PC-3 (cell line): ENCODE measurements around the gene DACH2. TPM values are rescaled to one million over a fixed set of nuclear protein-coding genes. Genes with fewer than 3 reads are reported as not detected.

Source experiments
- ATAC-seq: fragments of 200-7000 bp; cut with Tn5 transposase; 2 replicates; pipeline ENCODE4 v1.9.1; 2020; ENCODE audit warnings: mild to moderate bottlenecking, moderate library complexity
- BruUV-seq: library from RNA; stranded (reverse); fragments of 400-500 nt; replicated peaks from 2 replicates; lab custom pipeline; 2021; lab: Mats Ljungman, UMichigan
- CTCF ChIA-PET: fragments of 300-600 bp; sonication (Branson Sonifier 250); formaldehyde crosslinking; loops from one replicate; lab custom pipeline; 2022; ENCODE audit warnings: antibody characterized with exemption; lab: Charles Lee
- POLR2A ChIA-PET: fragments of 300-600 bp; sonication (Branson Sonifier 250); formaldehyde crosslinking; loops from one replicate; lab custom pipeline; 2022; ENCODE audit warnings: antibody characterized with exemption; ENCODE audit not compliant: unreplicated experiment; lab: Charles Lee
- DNase-seq: peaks from one replicate; pipeline ENCODE4 v3.0.0-alpha.2; 2015
- H2AFZ ChIP-seq: fragments of 300-600 bp; sonication (generic); 2 replicates; pipeline ENCODE4 v1.6.0; 2016; ENCODE audit warnings: antibody characterized with exemption, low read length
- H3F3A ChIP-seq: fragments of 300-600 bp; sonication (generic); one replicate; pipeline ENCODE4 v1.6.0; 2017; ENCODE audit warnings: antibody characterized with exemption, low read length, control low read depth, mild to moderate bottlenecking; ENCODE audit not compliant: unreplicated experiment
- H3K27ac ChIP-seq: fragments of 300-600 bp; sonication (generic); 2 replicates; pipeline ENCODE4 v1.5.1; 2016; ENCODE audit warnings: mild to moderate bottlenecking, low read length
- H3K27me3 ChIP-seq: fragments of 300-600 bp; sonication (generic); 2 replicates; pipeline ENCODE4 v1.6.1; 2016; ENCODE audit warnings: low read length, mixed read lengths
- H3K36me3 ChIP-seq: fragments of 300-600 bp; sonication (generic); 2 replicates; pipeline ENCODE4 v1.6.1; 2016; ENCODE audit warnings: low read depth, mixed run types, low read length, mixed read lengths
- H3K4me1 ChIP-seq: fragments of 300-600 bp; sonication (generic); 2 replicates; pipeline ENCODE4 v1.5.1; 2016; ENCODE audit warnings: low read length; ENCODE audit not compliant: insufficient read depth
- H3K4me2 ChIP-seq: fragments of 300-600 bp; sonication (generic); 2 replicates; pipeline ENCODE4 v1.6.0; 2016; ENCODE audit warnings: low read length
- H3K4me3 ChIP-seq: fragments of 300-600 bp; sonication (generic); 2 replicates; pipeline ENCODE4 v1.5.1; 2016; ENCODE audit warnings: mild to moderate bottlenecking, low read length, mixed read lengths
- H3K79me2 ChIP-seq: fragments of 300-600 bp; sonication (generic); 2 replicates; pipeline ENCODE4 v1.6.1; 2017; ENCODE audit warnings: low read length, mixed read lengths
- H3K9ac ChIP-seq: fragments of 300-600 bp; sonication (generic); 2 replicates; pipeline ENCODE4 v1.6.0; 2016; ENCODE audit warnings: mild to moderate bottlenecking, low read length
- H3K9me2 ChIP-seq: fragments of 300-600 bp; sonication (generic); replicated peaks from 2 replicates; pipeline ENCODE4 v1.6.1; 2016; ENCODE audit warnings: mixed run types, low read length, mixed read lengths
- H3K9me3 ChIP-seq: fragments of 300-600 bp; sonication (generic); 2 replicates; pipeline ENCODE4 v1.6.1; 2016; ENCODE audit warnings: low read length, mixed read lengths
- H4K20me1 ChIP-seq: fragments of 300-600 bp; sonication (generic); 2 replicates; pipeline ENCODE4 v1.6.1; 2016; ENCODE audit warnings: low read length, mixed read lengths
- EZH2 ChIP-seq: fragments of 300-600 bp; sonication (generic); IDR thresholded peaks from one replicate; pipeline ENCODE4 v1.6.1; 2017; ENCODE audit warnings: antibody characterized with exemption, mild to moderate bottlenecking, low read length; ENCODE audit not compliant: unreplicated experiment
- EZH2phosphoT487 ChIP-seq: fragments of 300-600 bp; sonication (generic); IDR thresholded peaks from 2 replicates; pipeline ENCODE4 v1.6.1; 2018; ENCODE audit warnings: mild to moderate bottlenecking, antibody characterized with exemption, low read length, borderline replicate concordance
- intact Hi-C: fragments of 100-400 bp; cut with micrococcal nuclease; formaldehyde crosslinking; loops from 2 replicates; pipeline ENCODE4 v1.9.0; 2023
- total RNA-seq: library from RNA; depleted of rRNA; stranded (reverse); fragments of >200 nt; gene quantifications from 2 replicates; pipeline ENCODE4 v1.2.3, GENCODE V29; 2014
- TF ChIP-seq, protein P1 (sequence below): fragments of 300-600 bp; sonication (generic); conservative IDR thresholded peaks from 2 replicates; pipeline ENCODE4 v1.5.1; 2017; ENCODE audit warnings: antibody characterized with exemption, low read depth, mild to moderate bottlenecking, low read length

DACH2 gene
- total RNA-seq, 1 experiment from 2014 or later = not detected

GRCh38 chrX:86696951-86697350, 548.7 kb downstream of the DACH2 start:
- no peak overlapping the region for H3K4me3 ChIP-seq
- no peaks in the 10 kb centered on the region for H3K36me3 ChIP-seq
- no peaks in the 10 kb centered on the region for H3K79me2 ChIP-seq
- H3K4me1 ChIP-seq = no peaks in the 10 kb centered on the region
- no peak overlapping the region for H3K4me2 ChIP-seq
- no peak overlapping the region for H3K27ac ChIP-seq
- DNase-seq = no peak
- TF ChIP-seq EZH2phosphoT487 (no peak), EZH2 (no peak)
- TF ChIP-seq, protein P1, sequence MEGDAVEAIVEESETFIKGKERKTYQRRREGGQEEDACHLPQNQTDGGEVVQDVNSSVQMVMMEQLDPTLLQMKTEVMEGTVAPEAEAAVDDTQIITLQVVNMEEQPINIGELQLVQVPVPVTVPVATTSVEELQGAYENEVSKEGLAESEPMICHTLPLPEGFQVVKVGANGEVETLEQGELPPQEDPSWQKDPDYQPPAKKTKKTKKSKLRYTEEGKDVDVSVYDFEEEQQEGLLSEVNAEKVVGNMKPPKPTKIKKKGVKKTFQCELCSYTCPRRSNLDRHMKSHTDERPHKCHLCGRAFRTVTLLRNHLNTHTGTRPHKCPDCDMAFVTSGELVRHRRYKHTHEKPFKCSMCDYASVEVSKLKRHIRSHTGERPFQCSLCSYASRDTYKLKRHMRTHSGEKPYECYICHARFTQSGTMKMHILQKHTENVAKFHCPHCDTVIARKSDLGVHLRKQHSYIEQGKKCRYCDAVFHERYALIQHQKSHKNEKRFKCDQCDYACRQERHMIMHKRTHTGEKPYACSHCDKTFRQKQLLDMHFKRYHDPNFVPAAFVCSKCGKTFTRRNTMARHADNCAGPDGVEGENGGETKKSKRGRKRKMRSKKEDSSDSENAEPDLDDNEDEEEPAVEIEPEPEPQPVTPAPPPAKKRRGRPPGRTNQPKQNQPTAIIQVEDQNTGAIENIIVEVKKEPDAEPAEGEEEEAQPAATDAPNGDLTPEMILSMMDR = no peak
- H3F3A ChIP-seq = no peaks in the 10 kb centered on the region
- H4K20me1 ChIP-seq = no peaks in the 10 kb centered on the region
- BruUV-seq = no TSS peak
- no peak overlapping the region for H2AFZ ChIP-seq
- H3K9ac ChIP-seq = no peak overlapping the region
- ATAC-seq = no peak
- CTCF ChIA-PET = no interaction called here
- H3K9me2 ChIP-seq = no peaks in the 10 kb centered on the region
- H3K9me3 ChIP-seq = no peaks in the 10 kb centered on the region
- intact Hi-C loops = no loop called here
- no peaks in the 10 kb centered on the region for H3K27me3 ChIP-seq
- POLR2A ChIA-PET = no interaction called here

DNA sequence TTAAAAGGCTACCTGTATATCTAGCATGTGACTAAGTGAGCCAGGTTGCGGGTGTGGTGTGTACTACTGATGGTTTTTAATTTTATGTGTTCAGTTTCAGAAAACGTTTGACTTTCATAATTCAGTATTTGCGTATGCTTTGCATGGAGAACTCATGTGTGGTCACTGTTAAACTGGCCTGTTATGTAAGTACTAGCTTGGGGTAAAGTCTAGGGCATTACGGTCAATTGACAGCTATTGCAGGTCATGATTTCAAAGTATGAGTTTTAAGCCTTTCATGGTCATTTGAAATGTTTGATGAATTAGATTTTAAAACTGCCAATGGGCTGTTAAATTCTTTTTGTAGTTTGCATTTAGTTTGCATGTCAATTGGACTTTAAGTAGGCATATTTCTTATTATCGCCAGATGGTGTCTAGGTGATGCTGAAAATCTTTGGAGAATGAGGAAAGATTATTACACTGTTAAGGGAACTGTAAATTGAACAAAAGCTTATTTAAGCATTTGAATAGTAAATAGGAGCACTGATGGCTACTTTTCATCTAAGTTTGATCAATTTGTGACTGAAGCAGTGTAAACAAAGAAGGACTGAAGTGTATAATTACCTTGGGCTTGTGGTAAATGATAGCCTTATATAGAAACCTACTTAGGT, 563.4 kb downstream of the DACH2 start:
- no peaks in the 10 kb centered on the region for H4K20me1 ChIP-seq
- no peaks in the 10 kb centered on the region for H3K4me1 ChIP-seq
- no peaks in the 10 kb centered on the region for H3K79me2 ChIP-seq
- no peak overlapping the region for H3K4me3 ChIP-seq
- intact Hi-C loops = no loop called here
- no TSS peak for BruUV-seq
- no peaks in the 10 kb centered on the region for H3F3A ChIP-seq
- H3K36me3 ChIP-seq = no peaks in the 10 kb centered on the region
- no peak overlapping the region for H2AFZ ChIP-seq
- no peaks in the 10 kb centered on the region for H3K9me2 ChIP-seq
- ATAC-seq = no peak
- H3K27ac ChIP-seq = no peak overlapping the region
- H3K9me3 ChIP-seq = no peaks in the 10 kb centered on the region
- no peaks in the 10 kb centered on the region for H3K27me3 ChIP-seq
- DNase-seq = no peak
- CTCF ChIA-PET = no interaction called here
- H3K4me2 ChIP-seq = no peak overlapping the region
- POLR2A ChIA-PET = no interaction called here
- no peak overlapping the region for H3K9ac ChIP-seq
- no peak for TF ChIP-seq EZH2phosphoT487
- TF ChIP-seq EZH2 = no peak
- TF ChIP-seq, protein P1 = no peak

DNA sequence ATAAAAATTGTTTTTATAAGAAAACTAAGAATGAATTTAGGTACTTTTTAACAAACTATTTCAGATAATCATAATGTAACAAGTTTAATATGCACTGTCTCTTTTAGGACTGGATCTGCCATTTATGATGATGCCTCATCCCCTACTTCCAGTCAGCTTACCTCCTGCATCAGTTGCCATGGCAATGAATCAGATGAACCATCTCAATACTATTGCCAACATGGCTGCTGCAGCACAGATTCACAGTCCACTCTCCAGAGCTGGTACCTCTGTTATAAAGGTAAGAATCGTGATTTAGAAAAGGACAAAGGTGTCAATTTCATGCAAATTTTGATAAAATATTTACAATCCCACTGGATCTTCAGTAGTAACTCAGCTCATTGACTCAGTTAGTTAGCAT, 566.2 kb downstream of the DACH2 start:
- no peaks in the 10 kb centered on the region for H3K36me3 ChIP-seq
- TF ChIP-seq, protein P1 = no peak
- no peak for TF ChIP-seq EZH2
- no peak for TF ChIP-seq EZH2phosphoT487
- no peak overlapping the region for H3K4me3 ChIP-seq
- no peaks in the 10 kb centered on the region for H3K27me3 ChIP-seq
- H4K20me1 ChIP-seq = no peaks in the 10 kb centered on the region
- H3K79me2 ChIP-seq = no peaks in the 10 kb centered on the region
- no peaks in the 10 kb centered on the region for H3K4me1 ChIP-seq
- no peak overlapping the region for H3K4me2 ChIP-seq
- no peaks in the 10 kb centered on the region for H3K9me3 ChIP-seq
- intact Hi-C loops = no loop called here
- no peaks in the 10 kb centered on the region for H3K9me2 ChIP-seq
- no peak for DNase-seq
- no TSS peak for BruUV-seq
- ATAC-seq = no peak
- no peak overlapping the region for H3K27ac ChIP-seq
- POLR2A ChIA-PET = no interaction called here
- no peak overlapping the region for H2AFZ ChIP-seq
- H3K9ac ChIP-seq = no peak overlapping the region
- CTCF ChIA-PET = no interaction called here
- no peaks in the 10 kb centered on the region for H3F3A ChIP-seq
